Measurements from ENCODE around the gene FCER1A. TPM values are rescaled to one million over a fixed set of nuclear protein-coding genes. Genes with fewer than 3 reads are reported as not detected.

The FCER1A gene
- total RNA-seq, 1 donor from 2014 or later: not detected

GRCh38 chr1:159338018-159338417, 35.9 kb downstream of the FCER1A start:
- no peak overlapping the region for H3K9ac ChIP-seq
- Mint-ChIP-seq H3K4me3 (no peak overlapping the region), H3K4me1 (no peaks in the 10 kb centered on the region), H3K9me3 (no peaks in the 10 kb centered on the region), H3K27ac (no peak overlapping the region), H3K36me3 (no peaks in the 10 kb centered on the region), H3K27me3 (ENCODE audit: insufficient read depth, low read depth) (no peaks in the 10 kb centered on the region)
- H3K4me2 ChIP-seq: no peak overlapping the region
- H3K36me3 ChIP-seq: no peaks in the 10 kb centered on the region
- H2AFZ ChIP-seq (replicated peaks): no peak overlapping the region
- no peak overlapping the region for H3K27ac ChIP-seq
- no peaks in the 10 kb centered on the region for H3F3A ChIP-seq (ENCODE audit: low read depth)
- no peak for DNase-seq (ENCODE audit: low spot score)
- H4K20me1 ChIP-seq (ENCODE audit: low read depth): no peaks in the 10 kb centered on the region
- no peak overlapping the region for H3K4me3 ChIP-seq
- H3K4me1 ChIP-seq: no peaks in the 10 kb centered on the region
- no peaks in the 10 kb centered on the region for H3K27me3 ChIP-seq
- no peaks in the 10 kb centered on the region for H3K79me2 ChIP-seq (ENCODE audit: low read depth)
- H3K9me3 ChIP-seq (ENCODE audit: low read depth): peaks cover 25% of the 10 kb centered on the region
- TF ChIP-seq EZH2phosphoT487 (IDR thresholded peaks at IDR 0.05) (no peak), EZH2 (IDR thresholded peaks at IDR 0.05) (no peak), CTCF (IDR thresholded peaks at IDR 0.05) (no peak)

GRCh38 chr1:159339536-159339935, 37.4 kb downstream of the FCER1A start:
- Mint-ChIP-seq H3K9me3 (no peaks in the 10 kb centered on the region), H3K4me1 (no peaks in the 10 kb centered on the region), H3K27ac (no peak overlapping the region), H3K36me3 (no peaks in the 10 kb centered on the region), H3K27me3 (ENCODE audit: insufficient read depth, low read depth) (no peaks in the 10 kb centered on the region), H3K4me3 (no peak overlapping the region)
- Histone ChIP-seq H2AFZ (replicated peaks) (no peak overlapping the region), H3F3A (ENCODE audit: low read depth) (no peaks in the 10 kb centered on the region), H3K9me3 (ENCODE audit: low read depth) (peaks cover 28% of the 10 kb centered on the region), H3K79me2 (ENCODE audit: low read depth) (no peaks in the 10 kb centered on the region), H3K4me1 (no peaks in the 10 kb centered on the region), H3K4me2 (no peak overlapping the region), H3K4me3 (no peak overlapping the region), H3K27ac (no peak overlapping the region), H3K27me3 (no peaks in the 10 kb centered on the region), H3K9ac (no peak overlapping the region), H4K20me1 (ENCODE audit: low read depth) (no peaks in the 10 kb centered on the region), H3K36me3 (no peaks in the 10 kb centered on the region)
- no peak for DNase-seq (ENCODE audit: low spot score)
- TF ChIP-seq EZH2 (IDR thresholded peaks at IDR 0.05) (no peak), CTCF (IDR thresholded peaks at IDR 0.05) (no peak), EZH2phosphoT487 (IDR thresholded peaks at IDR 0.05) (no peak)

GRCh38 chr1:159341736-159342135, 39.6 kb downstream of the FCER1A start:
- no peak overlapping the region for H2AFZ ChIP-seq (replicated peaks)
- no peak for DNase-seq (ENCODE audit: low spot score)
- no peak overlapping the region for H3K4me2 ChIP-seq
- no peaks in the 10 kb centered on the region for H3K9me3 Mint-ChIP-seq
- peaks cover 7% of the 10 kb centered on the region for H3K36me3 ChIP-seq
- no peak overlapping the region for H3K9ac ChIP-seq
- H3K4me3 ChIP-seq: no peak overlapping the region
- H3K27me3 Mint-ChIP-seq (ENCODE audit: insufficient read depth, low read depth): no peaks in the 10 kb centered on the region
- H3F3A ChIP-seq (ENCODE audit: low read depth): no peaks in the 10 kb centered on the region
- no peaks in the 10 kb centered on the region for H3K36me3 Mint-ChIP-seq
- TF ChIP-seq EZH2phosphoT487 (IDR thresholded peaks at IDR 0.05) (no peak), EZH2 (IDR thresholded peaks at IDR 0.05) (no peak), CTCF (IDR thresholded peaks at IDR 0.05) (no peak)
- H3K4me1 ChIP-seq: no peaks in the 10 kb centered on the region
- H3K4me3 Mint-ChIP-seq: no peak overlapping the region
- H3K79me2 ChIP-seq (ENCODE audit: low read depth): no peaks in the 10 kb centered on the region
- peaks cover 29% of the 10 kb centered on the region for H3K9me3 ChIP-seq (ENCODE audit: low read depth)
- no peaks in the 10 kb centered on the region for H3K27me3 ChIP-seq
- H3K4me1 Mint-ChIP-seq: no peaks in the 10 kb centered on the region
- no peak overlapping the region for H3K27ac ChIP-seq
- H4K20me1 ChIP-seq (ENCODE audit: low read depth): no peaks in the 10 kb centered on the region
- H3K27ac Mint-ChIP-seq: no peak overlapping the region
